Right renal pelvis (tissue), 4 donors: Measurements from ENCODE around the gene GSPT1. TPM values are rescaled to one million over a fixed set of nuclear protein-coding genes. Genes with fewer than 3 reads are reported as not detected.
"Not testable (repeated sequence)": the region's sequence is repeated elsewhere in the genome, so short reads cannot be mapped to it uniquely, and the experiment has no call there.

ENCODE experiments used
- DNase-seq, 4 donors: peaks; one replicate each; pipeline ENCODE4 v3.0.0-alpha.2; 2013; ENCODE audit warnings: low read depth in 4 of 4, low spot score in 3 of 4, missing footprints in 1 of 4
- polyA plus RNA-seq, 4 donors: library from polyadenylated mRNA; unstranded; fragments of 120-200 nt; gene quantifications; one replicate each; pipeline ENCODE4 v1.2.1, GENCODE V29; 2013; ENCODE audit not compliant: insufficient read length in 4 of 4

The GSPT1 gene
- polyA plus RNA-seq, 4 donors, result 104 to 131 (median 122) TPM

DNA sequence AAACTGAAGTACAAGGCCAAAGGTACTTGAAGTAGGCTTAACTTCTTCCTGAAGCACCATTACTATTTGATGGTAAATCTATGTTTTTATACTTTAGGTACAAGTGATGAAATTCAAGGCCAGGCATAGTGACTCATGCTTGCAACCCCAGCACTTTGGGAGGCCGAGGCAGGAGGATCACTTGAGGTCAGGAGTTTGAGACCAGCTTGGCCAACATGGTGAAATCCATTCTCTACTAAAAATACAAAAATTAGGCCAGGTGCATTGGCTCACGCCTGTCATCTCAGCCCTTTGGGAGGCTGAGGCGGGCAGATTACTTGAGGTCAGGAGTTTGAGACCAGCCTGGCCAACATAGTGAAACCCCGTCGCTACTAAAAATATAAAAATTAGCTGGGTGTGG is 92.1 kb downstream of the GSPT1 start:
- DNase-seq, result not testable (repeated sequence)

DNA sequence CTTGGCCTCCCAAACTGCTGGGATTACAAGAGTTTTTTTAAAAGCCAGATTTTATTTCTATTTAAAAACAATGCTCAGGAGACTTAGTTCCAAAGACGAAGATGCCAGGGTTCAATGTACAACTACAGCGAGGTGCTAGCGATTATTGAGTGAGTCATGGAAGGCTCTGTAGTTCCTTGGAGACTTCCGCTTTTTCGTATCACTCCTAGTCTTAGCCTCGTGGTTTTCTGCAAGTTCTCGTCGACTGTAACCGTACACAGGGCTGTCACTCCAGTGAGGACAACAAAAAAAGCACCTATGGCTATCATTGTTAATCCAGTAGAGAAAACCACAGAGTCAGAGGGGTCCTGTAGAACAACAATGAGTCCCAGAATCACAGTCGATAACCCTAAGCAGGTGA is 96.0 kb downstream of the GSPT1 start:
- DNase-seq, result no peak

GRCh38 chr16:11818970-11819369 is 96.8 kb downstream of the GSPT1 start:
- DNase-seq, result not testable (repeated sequence)

Other genes with a start within 250 kb of the GSPT1 start
- gene SNN, start 247.5 kb downstream of the GSPT1 start, polyA plus RNA-seq, result 10 to 100 TPM; 38.4 to 41.0 (median 39.4) TPM
- 10 to 100 TPM; 42.5 to 45.7 (median 44.7) TPM for gene TXNDC11, start 173.1 kb downstream of the GSPT1 start, polyA plus RNA-seq
- 100 to 1,000 TPM in 1 of 4 donors, 10 to 100 TPM in 3; 66.2 to 102 (median 83.8) TPM for gene ZC3H7A, start 118.7 kb downstream of the GSPT1 start, polyA plus RNA-seq
- 100 to 1,000 TPM; 231 to 286 (median 244) TPM for gene RSL1D1, start 64.4 kb downstream of the GSPT1 start, polyA plus RNA-seq
- gene NPIPB2, start 26.1 kb upstream of the GSPT1 start, polyA plus RNA-seq, result 10 to 100 TPM in 1 of 4 donors, 1 to 10 TPM in 1, under 1 TPM in 2; 0.65 to 11.9 (median 3.2) TPM
- gene TNFRSF17, start 49.3 kb upstream of the GSPT1 start, polyA plus RNA-seq, result under 1 TPM in 1 of 4 donors, not detected in 3; 0.08 TPM
- gene SNX29, start 60.8 kb upstream of the GSPT1 start, polyA plus RNA-seq, result 10 to 100 TPM; 31.2 to 39.9 (median 32.0) TPM